NCI-H187 (cell line): ENCODE data around the gene BAHCC1.

Experiments used
- DNase-seq, 2 experiments: peaks; one replicate each; lab custom pipeline; 2025; lab: John Stamatoyannopoulos, UW

The BAHCC1 gene

DNA sequence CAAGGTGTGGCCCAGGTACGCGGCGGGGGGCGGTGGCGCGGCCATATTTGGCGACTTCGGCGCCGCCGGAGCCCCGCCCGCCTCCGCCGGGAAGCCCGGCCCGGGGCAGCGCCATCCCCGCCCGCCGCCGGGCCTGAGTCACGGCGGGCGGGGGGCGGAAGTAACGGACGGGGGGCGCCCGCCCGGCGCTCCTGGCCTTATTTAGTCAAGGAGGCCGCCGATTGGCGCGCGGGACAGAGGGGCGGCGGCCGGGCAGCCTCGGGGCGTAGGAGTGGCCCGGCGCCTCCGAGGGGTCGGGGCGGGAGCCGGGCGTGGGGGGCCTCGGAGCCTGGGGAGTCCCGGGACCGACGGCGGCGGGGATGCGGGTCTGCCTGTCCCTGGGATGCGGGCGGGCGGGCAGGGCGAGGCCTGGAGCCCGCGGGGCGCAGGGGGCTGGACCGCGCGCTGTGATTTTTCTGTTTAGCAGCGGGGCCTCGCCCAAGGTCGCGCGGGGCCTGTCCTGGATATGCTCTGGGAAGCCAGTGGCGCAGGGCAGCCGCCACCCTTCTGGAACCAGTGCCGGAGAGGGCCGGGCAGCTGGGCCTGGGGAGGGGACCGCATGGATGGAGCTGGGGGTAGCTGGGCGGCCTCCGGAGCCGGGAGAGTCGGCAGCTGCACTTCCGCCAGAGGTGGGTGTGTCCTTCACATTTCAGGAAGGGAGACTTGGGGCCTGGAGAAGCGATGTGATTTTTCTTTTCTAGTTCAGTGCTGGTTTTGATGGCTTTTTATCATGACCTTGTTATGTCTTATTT lies 119.7 kb downstream of the BAHCC1 start:
- peak; percentile 23 to 56 for DNase-seq

DNA sequence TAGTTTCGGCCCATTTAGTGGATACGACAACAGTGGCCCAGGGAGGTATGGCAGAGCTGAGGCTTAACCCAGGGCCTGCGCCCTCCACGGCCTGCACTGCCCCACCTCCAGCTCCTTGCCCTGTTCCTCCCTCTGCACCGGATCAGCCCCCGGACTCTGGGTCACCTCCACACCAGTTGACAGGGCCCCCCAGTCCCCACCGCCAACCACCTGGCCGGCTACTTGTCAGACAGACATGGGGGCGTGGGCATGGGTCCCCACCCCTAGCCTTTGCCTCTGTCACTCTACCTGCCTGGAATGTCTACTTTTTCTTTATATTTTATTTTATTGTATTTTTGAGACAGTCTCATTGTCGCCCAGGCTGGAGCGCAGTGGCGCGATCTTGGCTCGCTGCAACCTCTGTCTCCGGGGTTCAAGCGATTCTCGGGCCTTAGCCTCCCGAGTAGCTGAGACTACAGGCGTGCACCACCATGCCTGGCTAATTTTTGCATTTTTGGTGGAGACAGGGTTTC lies 120.3 kb downstream of the BAHCC1 start:
- no peak for DNase-seq
